Effector memory CD8-positive, alpha-beta T cell (primary cell): ENCODE results near the gene FALEC.
A peak's percentile ranks its signal among the peaks of the same experiment; 100 is the strongest.

ENCODE experiments used
- ATAC-seq: fragments of 150-1000 bp; cut with Tn5 transposase; replicated peaks from 2 replicates; pipeline ENCODE4 v1.10.0; 2021; ENCODE audit warnings: mild to moderate bottlenecking, moderate library complexity
- DNase-seq, 3 experiments: peaks; one replicate each; pipeline ENCODE4 v3.0.0; 2021
- H3K27ac Mint-ChIP-seq, 2 donors: one replicate each; pipeline ENCODE4 v1.8.0; 2022; ENCODE audit warnings: mild to moderate bottlenecking in 2 of 2, mixed read lengths in 2 of 2, moderate library complexity in 2 of 2
- H3K27me3 Mint-ChIP-seq, 2 donors: one replicate each; pipeline ENCODE4 v1.8.0; 2022; ENCODE audit warnings: mixed read lengths in 2 of 2
- H3K36me3 Mint-ChIP-seq: one replicate; pipeline ENCODE4 v1.8.0; 2022; ENCODE audit warnings: mild to moderate bottlenecking, moderate library complexity, mixed read lengths; ENCODE audit not compliant: insufficient read depth
- H3K4me1 Mint-ChIP-seq, 2 donors: one replicate each; pipeline ENCODE4 v1.8.0; 2022; ENCODE audit warnings: low read depth in 2 of 2, mixed read lengths in 2 of 2
- H3K4me3 Mint-ChIP-seq, 2 donors: one replicate each; pipeline ENCODE4 v1.8.0; 2022; ENCODE audit warnings: mild to moderate bottlenecking in 2 of 2, mixed read lengths in 2 of 2, moderate library complexity in 2 of 2
- H3K9me3 Mint-ChIP-seq, 2 donors: one replicate each; pipeline ENCODE4 v1.8.0; 2022; ENCODE audit warnings: mixed read lengths in 2 of 2
- total RNA-seq, 9 experiments: gene quantifications; one replicate each; lab custom pipeline; 2026; lab: John Stamatoyannopoulos, UW

FALEC gene
- 0 to 0.85 (median 0.54) reads per million in 9 experiments for total RNA-seq

DNA sequence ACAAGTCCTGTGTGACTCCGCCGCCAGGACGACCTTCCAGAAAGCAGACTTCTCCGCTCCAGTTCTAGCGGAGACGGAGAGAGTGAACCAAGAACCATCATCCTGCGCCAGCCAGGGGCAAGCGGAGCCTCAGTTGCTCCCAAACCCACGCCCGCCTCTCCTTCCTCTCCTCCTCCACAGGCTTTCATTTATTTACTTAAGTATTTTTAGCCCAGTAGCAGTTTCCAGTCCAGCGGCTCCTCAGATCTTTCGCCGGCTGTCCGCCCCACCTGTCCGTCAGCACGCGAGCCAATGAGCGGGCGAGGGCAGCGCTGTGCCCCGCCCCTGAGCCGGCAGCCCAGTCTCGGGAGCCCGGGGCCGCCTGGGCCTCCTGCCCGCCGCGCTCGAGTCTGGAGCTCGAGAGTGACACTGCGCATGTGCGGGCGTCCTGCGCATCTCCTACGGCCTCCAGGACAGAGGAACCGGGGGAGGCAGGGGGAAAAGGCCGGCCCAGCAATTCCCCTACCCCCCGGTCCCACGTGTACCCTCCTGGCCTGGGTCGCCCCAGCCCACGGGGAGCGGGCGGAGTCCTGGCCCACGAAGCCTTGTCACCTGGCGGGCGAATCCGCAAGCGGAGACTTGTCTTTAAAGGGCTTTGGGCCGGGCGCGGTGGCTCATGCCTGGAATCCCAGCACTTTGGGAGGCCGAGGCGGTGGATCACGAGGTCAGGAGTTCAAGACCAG lies at the start of gene FALEC:
Gene FALEC, plus strand, starts transcription at position 425 of the 722 bp plus-strand sequence.
- peak; percentile 98 for ATAC-seq
- Mint-ChIP-seq H3K27me3 (no peaks in the 10 kb centered on the region), H3K4me3 (peak within 1 kb of the TSS; percentile 91 to 92), H3K9me3 (no peaks in the 10 kb centered on the region), H3K36me3 (peaks cover 7% of the 10 kb centered on the region), H3K27ac (peak within 1 kb of the TSS; percentile 88 to 90), H3K4me1 (peaks cover 15 to 17% of the 10 kb centered on the region in 2 donors)
- peak; percentile 84 to 85 (median 85) for DNase-seq

DNA sequence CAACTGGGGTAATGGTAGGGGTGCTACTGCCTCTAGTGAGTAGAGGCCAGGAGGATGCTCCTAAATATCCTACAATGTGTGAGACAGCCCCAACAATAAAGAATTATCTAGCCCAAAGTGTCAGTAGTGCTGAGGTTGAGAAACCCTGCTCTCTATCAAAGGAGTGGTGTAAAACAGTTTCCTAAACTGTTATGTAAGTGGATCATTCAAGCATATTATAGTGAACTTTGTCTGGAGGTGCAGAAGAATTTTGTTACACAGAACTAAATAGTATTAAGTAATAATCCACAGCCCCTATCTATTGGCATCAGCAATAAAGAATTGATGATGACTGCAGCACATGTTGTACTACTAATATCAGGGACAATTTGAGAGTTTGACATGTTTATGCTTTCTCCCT lies 48.6 kb upstream of the FALEC start:
- Mint-ChIP-seq H3K4me3 (no peak overlapping the region), H3K36me3 (peaks cover 67% of the 10 kb centered on the region)

DNA sequence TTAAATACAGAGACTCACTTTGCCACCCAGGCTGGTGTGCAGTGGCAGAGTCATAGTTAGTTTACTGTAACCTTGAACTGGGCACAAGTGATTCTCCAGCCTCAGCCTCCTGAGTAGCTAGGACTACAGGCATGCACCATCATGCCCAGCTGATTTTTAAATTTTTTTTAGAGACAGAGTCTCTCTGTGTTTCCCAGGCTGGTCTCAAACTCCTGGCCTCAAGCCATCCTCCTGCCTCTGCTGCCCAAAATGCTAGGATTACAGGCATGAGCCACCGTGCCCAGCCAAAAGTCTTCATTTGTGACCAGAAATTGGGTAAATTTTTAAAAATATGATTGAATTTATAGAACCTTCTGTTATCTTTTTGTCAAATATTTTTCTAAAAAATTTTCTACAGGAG lies 46.3 kb upstream of the FALEC start:
- Mint-ChIP-seq H3K36me3 (peaks cover 73% of the 10 kb centered on the region), H3K9me3 (no peaks in the 10 kb centered on the region), H3K4me1 (peaks cover 2% of the 10 kb centered on the region in 2 donors), H3K27ac (no peak overlapping the region), H3K27me3 (no peaks in the 10 kb centered on the region), H3K4me3 (no peak overlapping the region)
- ATAC-seq, result no peak
- no peak for DNase-seq

More for the DNA sequence above, 48.6 kb upstream of the FALEC start:
- H3K4me1 Mint-ChIP-seq, result peaks cover 3 to 5% of the 10 kb centered on the region in 2 donors
- no peaks in the 10 kb centered on the region for H3K9me3 Mint-ChIP-seq
- no peak for DNase-seq
- no peak for ATAC-seq
- H3K27me3 Mint-ChIP-seq, result no peaks in the 10 kb centered on the region
- no peak overlapping the region for H3K27ac Mint-ChIP-seq

DNA sequence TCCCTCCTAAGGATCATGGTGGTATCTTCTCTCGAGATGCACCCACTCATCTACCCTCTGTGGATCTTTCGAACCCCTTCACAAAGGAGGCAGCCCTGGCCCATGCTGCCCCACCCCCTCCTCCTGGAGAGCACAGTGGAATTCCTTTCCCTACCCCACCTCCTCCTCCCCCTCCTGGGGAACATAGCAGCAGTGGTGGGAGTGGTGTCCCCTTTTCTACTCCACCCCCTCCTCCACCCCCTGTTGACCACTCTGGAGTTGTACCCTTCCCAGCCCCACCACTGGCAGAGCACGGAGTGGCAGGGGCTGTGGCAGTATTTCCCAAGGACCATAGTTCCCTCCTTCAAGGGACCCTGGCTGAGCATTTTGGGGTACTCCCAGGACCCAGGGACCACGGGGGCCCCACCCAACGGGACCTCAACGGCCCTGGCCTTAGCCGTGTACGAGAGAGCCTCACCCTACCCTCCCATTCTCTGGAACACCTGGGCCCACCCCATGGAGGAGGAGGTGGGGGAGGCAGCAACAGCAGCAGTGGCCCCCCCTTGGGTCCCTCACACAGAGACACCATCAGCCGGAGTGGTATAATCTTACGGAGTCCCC lies 42.9 kb upstream of the FALEC start:
- DNase-seq, result no peak
- H3K4me3 Mint-ChIP-seq, result no peak overlapping the region
- H3K9me3 Mint-ChIP-seq, result no peaks in the 10 kb centered on the region
- H3K4me1 Mint-ChIP-seq, result no peaks in the 10 kb centered on the region
- ATAC-seq, result no peak
- H3K27me3 Mint-ChIP-seq, result no peaks in the 10 kb centered on the region
- H3K36me3 Mint-ChIP-seq, result peaks cover 39% of the 10 kb centered on the region
- H3K27ac Mint-ChIP-seq, result peak overlapping the region in 1 of 2 donors; percentile 44

DNA sequence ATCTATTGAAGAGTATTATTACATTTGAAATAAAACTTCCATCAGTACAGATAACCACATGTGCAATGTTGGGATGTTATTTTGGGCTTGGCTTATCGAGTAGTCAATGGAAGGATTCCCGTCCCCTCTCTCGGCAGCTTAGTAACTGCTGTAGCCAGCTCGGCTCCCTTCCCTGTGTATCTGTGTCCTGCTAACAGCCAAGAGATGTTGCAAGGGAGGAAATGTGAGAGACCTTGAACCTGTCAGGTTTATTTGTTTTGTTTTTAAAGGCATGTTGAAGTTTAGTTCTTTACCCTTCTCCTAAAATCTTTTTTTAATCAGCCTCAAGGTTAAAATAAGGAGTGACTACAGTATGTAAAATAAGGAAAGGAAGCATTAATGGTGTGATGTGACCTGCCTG lies 41.9 kb upstream of the FALEC start:
- Mint-ChIP-seq H3K27me3 (no peaks in the 10 kb centered on the region), H3K4me3 (no peak overlapping the region), H3K36me3 (peaks cover 36% of the 10 kb centered on the region), H3K4me1 (no peaks in the 10 kb centered on the region), H3K9me3 (no peaks in the 10 kb centered on the region), H3K27ac (peak overlapping the region in 1 of 2 donors; percentile 78)
- ATAC-seq, result no peak
- no peak for DNase-seq

DNA sequence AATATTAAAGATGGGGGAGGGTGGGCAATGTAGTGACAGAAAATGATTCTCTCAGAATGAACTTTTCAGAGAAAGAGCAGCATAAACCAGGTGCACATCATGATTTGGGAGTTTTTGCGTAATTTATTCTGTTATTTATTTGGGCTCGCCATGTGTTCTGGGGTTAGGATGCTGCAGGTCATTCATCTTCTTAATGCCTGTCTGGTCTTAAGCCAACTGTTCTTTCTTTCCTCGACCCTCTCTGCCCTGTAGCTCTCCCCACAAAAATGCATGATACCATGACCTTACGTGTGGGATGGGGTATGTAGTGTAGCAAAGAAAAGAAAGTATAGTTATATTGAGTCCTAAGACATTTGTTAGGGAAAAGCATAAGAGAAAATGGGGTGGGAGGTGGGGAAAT lies 40.7 kb upstream of the FALEC start:
- DNase-seq (no peak), ATAC-seq (no peak)
- peaks cover 0 to 2% of the 10 kb centered on the region in 2 donors for H3K4me1 Mint-ChIP-seq
- H3K9me3 Mint-ChIP-seq, result no peaks in the 10 kb centered on the region
- no peaks in the 10 kb centered on the region for H3K27me3 Mint-ChIP-seq
- H3K27ac Mint-ChIP-seq, result peak overlapping the region in 1 of 2 donors; percentile 78
- no peak overlapping the region for H3K4me3 Mint-ChIP-seq
- peaks cover 36% of the 10 kb centered on the region for H3K36me3 Mint-ChIP-seq

DNA sequence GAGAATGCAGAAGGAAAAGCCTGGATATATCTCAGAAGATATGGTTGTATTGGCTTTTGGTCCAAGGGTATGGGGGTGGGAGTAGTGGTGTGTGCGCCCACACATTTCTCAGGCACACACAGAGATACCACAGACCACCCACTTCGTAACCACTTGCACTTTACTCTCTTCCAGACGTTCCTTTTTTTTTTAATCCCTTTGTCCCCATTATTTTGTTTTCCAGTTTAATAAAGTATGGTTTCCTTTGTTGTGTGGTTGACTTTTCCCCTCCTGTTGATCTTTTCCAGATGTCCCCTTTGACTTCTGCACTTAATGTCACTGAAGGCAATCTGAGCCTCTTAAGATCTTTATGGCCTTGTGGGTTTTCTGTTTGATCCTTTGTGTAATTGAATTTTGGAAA lies 38.8 kb upstream of the FALEC start:
- Mint-ChIP-seq H3K27me3 (no peaks in the 10 kb centered on the region), H3K9me3 (no peaks in the 10 kb centered on the region), H3K4me3 (no peak overlapping the region), H3K36me3 (peaks cover 21% of the 10 kb centered on the region), H3K4me1 (peaks cover 0 to 3% of the 10 kb centered on the region in 2 donors), H3K27ac (no peak overlapping the region)
- DNase-seq, result no peak
- no peak for ATAC-seq

DNA sequence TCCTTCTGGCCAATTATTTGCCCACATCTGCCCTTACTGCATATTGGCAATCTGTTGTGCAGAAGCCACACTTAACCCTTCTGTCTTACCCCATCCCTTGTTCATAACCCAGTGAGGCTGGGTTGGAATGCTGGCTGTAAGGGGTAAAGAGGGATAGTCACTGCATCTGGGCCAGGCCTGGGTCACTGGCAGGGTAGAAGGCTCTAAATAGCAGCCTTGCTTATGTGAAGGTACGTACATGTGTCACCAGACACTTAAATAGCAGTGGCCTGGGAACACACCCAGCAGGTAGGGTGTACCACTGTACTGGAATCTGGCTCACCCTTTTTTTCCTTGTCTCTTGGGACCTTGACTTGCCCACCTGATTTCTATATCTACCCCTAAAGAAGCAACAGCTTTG lies 38.2 kb upstream of the FALEC start:
- peaks cover 0 to 3% of the 10 kb centered on the region in 2 donors for H3K4me1 Mint-ChIP-seq
- peak overlapping the region in 1 of 2 donors; percentile 78 for H3K27ac Mint-ChIP-seq
- DNase-seq (no peak), ATAC-seq (no peak)
- H3K9me3 Mint-ChIP-seq, result no peaks in the 10 kb centered on the region
- H3K27me3 Mint-ChIP-seq, result no peaks in the 10 kb centered on the region
- H3K4me3 Mint-ChIP-seq, result no peak overlapping the region
- peaks cover 15% of the 10 kb centered on the region for H3K36me3 Mint-ChIP-seq

DNA sequence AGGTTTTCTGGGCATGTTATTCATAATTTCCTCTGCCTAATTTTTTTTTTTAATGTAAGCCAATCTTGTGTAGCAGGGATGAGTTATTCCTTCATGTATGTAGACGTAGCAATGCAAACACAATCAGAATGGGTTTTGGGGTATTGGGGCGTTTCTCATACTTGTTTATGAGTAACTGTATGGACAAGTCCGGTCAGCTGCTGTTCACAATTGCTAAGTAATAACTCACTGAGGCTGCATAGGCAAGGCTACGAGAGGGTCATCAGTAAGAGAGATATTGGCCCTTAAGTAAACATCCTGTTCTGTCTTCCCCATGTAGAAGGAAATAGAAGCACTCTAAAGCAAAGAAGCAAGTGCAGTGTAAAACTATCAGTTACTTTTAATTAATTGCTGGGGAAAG lies 37.8 kb upstream of the FALEC start:
- DNase-seq (no peak), ATAC-seq (no peak)
- H3K36me3 Mint-ChIP-seq, result peaks cover 11% of the 10 kb centered on the region
- H3K4me1 Mint-ChIP-seq, result peaks cover 0 to 3% of the 10 kb centered on the region in 2 donors
- peak overlapping the region in 1 of 2 donors; percentile 78 for H3K27ac Mint-ChIP-seq
- no peaks in the 10 kb centered on the region for H3K9me3 Mint-ChIP-seq
- H3K4me3 Mint-ChIP-seq, result no peak overlapping the region
- no peaks in the 10 kb centered on the region for H3K27me3 Mint-ChIP-seq

DNA sequence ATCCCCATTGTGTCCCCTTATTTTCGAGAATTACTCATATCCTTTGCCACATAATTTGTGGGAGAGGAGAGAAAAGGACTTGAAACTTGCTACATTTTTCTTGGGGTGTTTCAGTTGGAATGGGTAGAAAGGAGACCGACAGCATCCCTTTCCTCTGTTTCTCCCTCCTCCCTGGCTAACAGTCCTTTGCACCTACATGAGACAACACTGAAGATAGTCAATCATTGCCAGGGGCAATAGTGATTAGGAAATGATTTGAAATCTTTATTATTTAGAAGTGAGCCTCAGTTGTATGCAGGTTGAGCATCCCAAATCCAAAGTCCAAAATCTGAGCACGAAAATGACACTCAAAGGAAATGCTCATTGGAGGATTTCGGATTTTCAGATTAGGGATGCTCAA lies 36.2 kb upstream of the FALEC start:
- Mint-ChIP-seq H3K4me3 (no peak overlapping the region), H3K27ac (no peak overlapping the region), H3K4me1 (peaks cover 0 to 3% of the 10 kb centered on the region in 2 donors), H3K36me3 (no peaks in the 10 kb centered on the region), H3K9me3 (no peaks in the 10 kb centered on the region), H3K27me3 (no peaks in the 10 kb centered on the region)
- ATAC-seq, result no peak
- DNase-seq, result no peak

DNA sequence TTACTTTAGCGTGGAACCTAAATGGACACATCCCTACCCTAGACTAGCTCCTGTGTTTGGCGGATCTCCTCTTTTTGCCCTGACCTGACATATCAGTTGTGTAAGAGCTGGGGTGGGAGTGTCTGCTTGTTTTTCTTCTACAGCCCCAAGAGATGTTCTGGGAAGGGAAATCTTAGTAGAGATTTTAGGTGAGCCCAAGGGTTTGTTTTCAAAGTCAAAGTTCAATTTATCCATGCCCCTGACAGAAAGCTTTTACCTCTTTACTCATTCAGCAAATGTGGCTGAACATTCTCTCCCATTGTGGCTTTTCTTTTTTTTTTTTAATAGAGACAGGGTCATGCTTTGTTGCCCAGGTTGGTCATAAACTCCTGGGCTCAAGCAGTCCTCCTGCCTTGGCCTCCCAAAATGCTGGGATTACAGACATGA lies 35.6 kb upstream of the FALEC start:
- Mint-ChIP-seq H3K4me3 (no peak overlapping the region), H3K36me3 (no peaks in the 10 kb centered on the region), H3K27me3 (no peaks in the 10 kb centered on the region), H3K27ac (peak overlapping the region in 1 of 2 donors; percentile 58), H3K4me1 (peaks cover 0 to 3% of the 10 kb centered on the region in 2 donors), H3K9me3 (no peaks in the 10 kb centered on the region)
- DNase-seq (no peak), ATAC-seq (no peak)

DNA sequence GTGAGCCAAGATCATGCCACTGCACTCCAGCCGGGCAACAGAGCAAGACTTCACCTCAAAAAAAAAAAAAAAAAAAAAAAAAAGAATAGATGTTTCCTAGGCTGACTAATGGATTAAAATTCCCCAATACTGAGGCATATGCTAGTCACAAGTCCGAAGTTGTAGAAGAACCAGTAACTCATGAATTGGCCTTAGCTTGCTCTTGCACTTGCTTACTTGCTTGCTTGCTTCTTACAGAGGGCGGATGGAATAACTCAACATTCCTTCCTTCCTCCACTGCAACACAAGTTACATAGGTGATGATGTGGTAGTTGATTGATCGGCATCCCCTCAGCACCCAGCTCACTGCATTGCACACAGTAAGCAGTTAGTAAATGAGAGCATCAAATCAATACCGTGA lies 31.1 kb upstream of the FALEC start:
- Mint-ChIP-seq H3K4me1 (peaks cover 20 to 22% of the 10 kb centered on the region in 2 donors), H3K36me3 (peaks cover 11% of the 10 kb centered on the region), H3K9me3 (no peaks in the 10 kb centered on the region), H3K4me3 (no peak overlapping the region), H3K27me3 (no peaks in the 10 kb centered on the region), H3K27ac (no peak overlapping the region)
- ATAC-seq (no peak), DNase-seq (no peak)

DNA sequence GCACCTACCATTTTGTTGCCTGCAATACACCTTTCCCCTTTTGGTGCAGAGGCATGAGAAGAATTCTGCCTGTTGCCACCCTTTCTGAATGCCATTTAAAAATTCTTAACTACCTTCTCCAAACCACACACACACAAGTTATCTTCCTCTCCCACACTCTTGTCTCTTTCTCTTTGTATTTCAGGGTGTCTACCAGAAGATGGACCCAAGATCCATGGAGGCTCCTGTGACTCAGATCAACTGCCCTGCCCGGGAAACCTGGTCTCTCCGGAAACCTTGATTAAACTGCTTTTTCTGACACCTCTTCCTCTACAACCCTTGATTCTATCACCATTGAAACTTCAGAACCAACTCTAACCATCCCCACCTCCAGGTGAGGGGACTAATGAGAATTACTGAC lies 30.7 kb upstream of the FALEC start:
- ATAC-seq (no peak), DNase-seq (no peak)
- H3K4me1 Mint-ChIP-seq, result peaks cover 20 to 21% of the 10 kb centered on the region in 2 donors
- H3K27me3 Mint-ChIP-seq, result no peaks in the 10 kb centered on the region
- H3K4me3 Mint-ChIP-seq, result no peak overlapping the region
- H3K9me3 Mint-ChIP-seq, result no peaks in the 10 kb centered on the region
- no peak overlapping the region for H3K27ac Mint-ChIP-seq
- peaks cover 11% of the 10 kb centered on the region for H3K36me3 Mint-ChIP-seq
